ENCODE data around the gene TMEM94. TPM values are rescaled to one million over a fixed set of nuclear protein-coding genes. Genes with fewer than 3 reads are reported as not detected.
"Not testable (repeated sequence)": the region's sequence is repeated elsewhere in the genome, so short reads cannot be mapped to it uniquely, and the experiment has no call there.

Gene TMEM94
- polyA plus RNA-seq, 4 donors = 69.8 to 118 (median 80.8) TPM

- DNase-seq (ENCODE audit: low read depth in 4 of 4, low spot score in 2 of 4) = no peak
These were observed 14.0 kb upstream of the TMEM94 start for GRCh38 chr17:75442168-75443103.

GRCh38 chr17:75445296-75445695 lies 11.1 kb upstream of the TMEM94 start:
- DNase-seq (ENCODE audit: low read depth in 4 of 4, low spot score in 2 of 4) = no peak

- not testable (repeated sequence) for DNase-seq (ENCODE audit: low read depth in 4 of 4, low spot score in 2 of 4)
These were observed 10.5 kb upstream of the TMEM94 start for GRCh38 chr17:75445896-75446295.

GRCh38 chr17:75447951-75448856 lies 8.2 kb upstream of the TMEM94 start:
- no peak for DNase-seq (ENCODE audit: low read depth in 4 of 4, low spot score in 2 of 4)

GRCh38 chr17:75450270-75450669 lies 6.2 kb upstream of the TMEM94 start:
- no peak for DNase-seq (ENCODE audit: low read depth in 4 of 4, low spot score in 2 of 4)

GRCh38 chr17:75454193-75454592 lies 2.2 kb upstream of the TMEM94 start:
- DNase-seq (ENCODE audit: low read depth in 4 of 4, low spot score in 2 of 4) = no peak

GRCh38 chr17:75454672-75455071 lies 1.8 kb upstream of the TMEM94 start:
- not testable (repeated sequence) for DNase-seq (ENCODE audit: low read depth in 4 of 4, low spot score in 2 of 4)

- DNase-seq (ENCODE audit: low read depth in 4 of 4, low spot score in 2 of 4) = no peak
These were observed 407 bp upstream of the TMEM94 start for GRCh38 chr17:75456039-75456416.

GRCh38 chr17:75457047-75457654 lies 716 bp downstream of the TMEM94 start:
- peak in 2 of 4 donors; percentile 59 to 75 for DNase-seq (ENCODE audit: low read depth in 4 of 4, low spot score in 2 of 4)

- no peak for DNase-seq (ENCODE audit: low read depth in 4 of 4, low spot score in 2 of 4)
These were observed 2.8 kb downstream of the TMEM94 start for GRCh38 chr17:75459246-75459589.

- no peak for DNase-seq (ENCODE audit: low read depth in 4 of 4, low spot score in 2 of 4)
These were observed 3.3 kb downstream of the TMEM94 start for GRCh38 chr17:75459590-75460267.

- no peak for DNase-seq (ENCODE audit: low read depth in 4 of 4, low spot score in 2 of 4)
These were observed 3.9 kb downstream of the TMEM94 start for GRCh38 chr17:75460295-75460694.

GRCh38 chr17:75463603-75464002 lies 7.2 kb downstream of the TMEM94 start:
- no peak for DNase-seq (ENCODE audit: low read depth in 4 of 4, low spot score in 2 of 4)

- DNase-seq (ENCODE audit: low read depth in 4 of 4, low spot score in 2 of 4) = no peak
These were observed 8.6 kb downstream of the TMEM94 start for GRCh38 chr17:75465039-75465438.

- DNase-seq (ENCODE audit: low read depth in 4 of 4, low spot score in 2 of 4) = no peak
These were observed 11.9 kb downstream of the TMEM94 start for GRCh38 chr17:75468291-75468754.

GRCh38 chr17:75468779-75469373 lies 12.4 kb downstream of the TMEM94 start:
- DNase-seq (ENCODE audit: low read depth in 4 of 4, low spot score in 2 of 4) = no peak

GRCh38 chr17:75471207-75471606 lies 14.8 kb downstream of the TMEM94 start:
- no peak for DNase-seq (ENCODE audit: low read depth in 4 of 4, low spot score in 2 of 4)

GRCh38 chr17:75472119-75472518 lies 15.7 kb downstream of the TMEM94 start:
- no peak for DNase-seq (ENCODE audit: low read depth in 4 of 4, low spot score in 2 of 4)

- DNase-seq (ENCODE audit: low read depth in 4 of 4, low spot score in 2 of 4) = no peak
These were observed 16.8 kb downstream of the TMEM94 start for GRCh38 chr17:75473246-75473645.

GRCh38 chr17:75474736-75475135 lies 18.3 kb downstream of the TMEM94 start:
- no peak for DNase-seq (ENCODE audit: low read depth in 4 of 4, low spot score in 2 of 4)

Measured in left renal cortex interstitium (tissue), 4 donors.